Stomach (tissue), 4 donors: ENCODE measurements around the gene PLS3.

Experiments used
- CTCF ChIP-seq, 7 experiments: fragments of 450-650 bp in 4 of 7; fragments of 200-600 bp in 3 of 7; sonication (generic) in 3 of 7; IDR thresholded peaks; one replicate each; pipeline ENCODE4 v1.5.1; 2016 to 2019; ENCODE audit warnings: antibody characterized with exemption in 7 of 7, control low read depth in 2 of 7, mild to moderate bottlenecking in 1 of 7
- EP300 ChIP-seq: sonication (generic); formaldehyde crosslinking; IDR thresholded peaks from one replicate; pipeline ENCODE4 v1.6.1; 2017; ENCODE audit warnings: antibody characterized with exemption
- POLR2A ChIP-seq, 4 donors: fragments of 450-650 bp; IDR thresholded peaks; one replicate each; pipeline ENCODE4 v1.6.1; 2016; ENCODE audit warnings: antibody characterized with exemption in 4 of 4, control low read depth in 2 of 4, mild to moderate bottlenecking in 1 of 4, moderate library complexity in 1 of 4
- POLR2AphosphoS5 ChIP-seq, 3 donors: sonication (generic); formaldehyde crosslinking; IDR thresholded peaks; one replicate each; pipeline ENCODE4 v1.6.1; 2016; ENCODE audit warnings: antibody characterized with exemption in 3 of 3

- TF ChIP-seq CTCF (IDR thresholded peaks at IDR 0.05): no peak
- no peak for TF ChIP-seq POLR2A (IDR thresholded peaks at IDR 0.05)
- no peak for TF ChIP-seq POLR2AphosphoS5 (IDR thresholded peaks at IDR 0.05)
- no peak for TF ChIP-seq EP300
These were observed 89.5 kb downstream of the PLS3 start for GRCh38 chrX:115650449-115650848.
